IMR-90 (cell line): ENCODE data around the gene GPATCH2. TPM values are rescaled to one million over a fixed set of nuclear protein-coding genes. Genes with fewer than 3 reads are reported as not detected.

Experiments
- ATAC-seq: fragments of 200-7000 bp; cut with Tn5 transposase; 2 replicates; pipeline ENCODE4 v1.9.1; 2020; ENCODE audit warnings: low read depth, mild to moderate bottlenecking, moderate library complexity
- BruUV-seq: library from RNA; stranded (reverse); fragments of 400-500 nt; replicated peaks from 2 replicates; lab custom pipeline; 2021; lab: Mats Ljungman, UMichigan
- CTCF ChIA-PET: fragments of 300-600 bp; formaldehyde crosslinking; extraction: SDS; loops from one replicate; lab custom pipeline; 2021; ENCODE audit warnings: antibody characterized with exemption; lab: Yijun Ruan, JAX
- POLR2A ChIA-PET: fragments of 300-600 bp; sonication (Branson Sonifier 250); formaldehyde crosslinking; loops from one replicate; lab custom pipeline; 2022; ENCODE audit warnings: antibody characterized with exemption; ENCODE audit not compliant: unreplicated experiment; lab: Charles Lee
- DNase-seq: peaks from one replicate; pipeline ENCODE4 v3.0.0; 2013
- H2AFZ ChIP-seq: replicated peaks from 2 replicates; pipeline ENCODE3; 2013; ENCODE audit warnings: low read length, mild to moderate bottlenecking; ENCODE audit not compliant: poor library complexity
- H2AK5ac ChIP-seq: 2 replicates; pipeline ENCODE4 v1.6.1; 2013; ENCODE audit warnings: low read depth, low read length, inconsistent platforms
- H2AK9ac ChIP-seq: replicated peaks from 2 replicates; pipeline ENCODE3; 2013; ENCODE audit warnings: mild to moderate bottlenecking, low read depth, low read length, moderate library complexity; ENCODE audit not compliant: poor library complexity
- H2BK120ac ChIP-seq: 2 replicates; pipeline ENCODE4 v1.6.1; 2013; ENCODE audit warnings: low read depth, low read length, inconsistent platforms
- H2BK15ac ChIP-seq: 3 replicates; pipeline ENCODE4 v1.6.1; 2013; ENCODE audit warnings: low read depth, low read length, inconsistent platforms
- H2BK20ac ChIP-seq: 2 replicates; pipeline ENCODE4 v1.6.1; 2013; ENCODE audit warnings: low read depth, mild to moderate bottlenecking, inconsistent platforms, low read length, moderate library complexity
- H2BK5ac ChIP-seq: 2 replicates; pipeline ENCODE4 v1.6.1; 2013; ENCODE audit warnings: mild to moderate bottlenecking, low read depth, low read length, inconsistent platforms; ENCODE audit not compliant: poor library complexity, severe bottlenecking
- H3K14ac ChIP-seq: replicated peaks from 2 replicates; pipeline ENCODE4 v1.6.1; 2013; ENCODE audit warnings: low read depth, low read length, inconsistent platforms
- H3K18ac ChIP-seq: 2 replicates; pipeline ENCODE4 v1.6.1; 2013; ENCODE audit warnings: low read depth, low read length, control low read depth
- H3K23ac ChIP-seq: 2 replicates; pipeline ENCODE4 v1.6.1; 2013; ENCODE audit warnings: low read depth, low read length, inconsistent platforms
- H3K27ac ChIP-seq: 2 replicates; pipeline ENCODE4 v1.5.1; 2013; ENCODE audit warnings: mild to moderate bottlenecking, control low read depth, low read length; ENCODE audit not compliant: insufficient read depth
- H3K27me3 ChIP-seq: 2 replicates; pipeline ENCODE4 v1.6.1; 2013; ENCODE audit warnings: low read length; ENCODE audit not compliant: control insufficient read depth, insufficient read depth
- H3K36me3 ChIP-seq: 2 replicates; pipeline ENCODE4 v1.6.1; 2013; ENCODE audit warnings: low read length, mixed read lengths; ENCODE audit not compliant: control insufficient read depth, insufficient read depth
- H3K4ac ChIP-seq: 2 replicates; pipeline ENCODE4 v1.6.1; 2013; ENCODE audit warnings: low read depth, low read length, inconsistent platforms
- H3K4me1 ChIP-seq: 2 replicates; pipeline ENCODE4 v1.6.1; 2013; ENCODE audit warnings: low read length, mixed read lengths; ENCODE audit not compliant: control insufficient read depth, insufficient read depth
- H3K4me2 ChIP-seq: 2 replicates; pipeline ENCODE4 v1.6.1; 2013; ENCODE audit warnings: low read depth, mild to moderate bottlenecking, control low read depth, low read length, moderate library complexity
- H3K4me3 ChIP-seq: 2 replicates; pipeline ENCODE4 v1.5.1; 2013; ENCODE audit warnings: low read depth, mild to moderate bottlenecking, control low read depth, low read length, moderate library complexity; ENCODE audit not compliant: insufficient read depth
- H3K56ac ChIP-seq: 2 replicates; pipeline ENCODE4 v1.6.1; 2013; ENCODE audit warnings: low read length, inconsistent platforms; ENCODE audit not compliant: insufficient read depth; ENCODE audit errors: extremely low read depth
- H3K79me1 ChIP-seq, 2 experiments: 2 replicates each; pipeline ENCODE4 v1.6.1; 2013; ENCODE audit warnings: low read length in 2 of 2, inconsistent platforms in 1 of 2, low read depth in 1 of 2
- H3K9ac ChIP-seq: 2 replicates; pipeline ENCODE4 v1.6.1; 2013; ENCODE audit warnings: low read depth, low read length, control low read depth
- H3K9me1 ChIP-seq: 2 replicates; pipeline ENCODE4 v1.6.1; 2013; ENCODE audit warnings: low read length, inconsistent platforms; ENCODE audit not compliant: insufficient read depth
- H3K9me3 ChIP-seq: 2 replicates; pipeline ENCODE4 v1.6.1; 2013; ENCODE audit warnings: low read length; ENCODE audit not compliant: control insufficient read depth, insufficient read depth
- H4K20me1 ChIP-seq: 2 replicates; pipeline ENCODE4 v1.6.1; 2013; ENCODE audit warnings: low read length, inconsistent platforms; ENCODE audit not compliant: insufficient read depth
- H4K5ac ChIP-seq: 2 replicates; pipeline ENCODE4 v1.6.1; 2013; ENCODE audit warnings: mild to moderate bottlenecking, low read depth, low read length, control low read depth
- H4K8ac ChIP-seq, 2 experiments: 2 replicates each; pipeline ENCODE4 v1.6.1; 2013; ENCODE audit warnings: low read depth in 2 of 2, low read length in 2 of 2, control low read depth in 1 of 2, inconsistent platforms in 1 of 2
- H4K91ac ChIP-seq: 2 replicates; pipeline ENCODE4 v1.6.1; 2013; ENCODE audit warnings: low read depth, low read length, inconsistent platforms; ENCODE audit not compliant: insufficient read depth
- BHLHE40 ChIP-seq: fragments of 150-350 bp; IDR thresholded peaks from 2 replicates; pipeline ENCODE4 v1.6.1; 2016; ENCODE audit warnings: mild to moderate bottlenecking, low read depth, low read length
- CHD1 ChIP-seq: IDR thresholded peaks from 2 replicates; pipeline ENCODE4 v1.6.1; 2012; ENCODE audit warnings: low read depth, low read length, improper control_type of control experiment
- CTCF ChIP-seq: conservative IDR thresholded peaks from 2 replicates; pipeline ENCODE4 v1.5.1; 2012; ENCODE audit warnings: mild to moderate bottlenecking, low read depth, low read length, improper control_type of control experiment
- FOS ChIP-seq: fragments of 150-350 bp; IDR thresholded peaks from 2 replicates; pipeline ENCODE4 v1.6.1; 2016; ENCODE audit warnings: low read depth, low read length
- MXI1 ChIP-seq: IDR thresholded peaks from 2 replicates; pipeline ENCODE4 v1.6.1; 2012; ENCODE audit warnings: low read depth, mild to moderate bottlenecking, low read length, moderate library complexity, borderline replicate concordance
- RFX5 ChIP-seq: IDR thresholded peaks from 2 replicates; pipeline ENCODE4 v1.8.0; 2012; ENCODE audit warnings: low read depth, mild to moderate bottlenecking, low read length, moderate library complexity
- SMC3 ChIP-seq: fragments of 150-350 bp; IDR thresholded peaks from 2 replicates; pipeline ENCODE4 v1.6.1; 2016; ENCODE audit warnings: low read depth, mild to moderate bottlenecking, antibody characterized with exemption, low read length, moderate library complexity
- WGBS, 2 experiments: methylation state at CpG; one replicate each; pipeline versions ENCODE4 v1.1.5 to v1.1.7; 2013; ENCODE audit warnings: missing lambda C conversion rate in 2 of 2; ENCODE audit not compliant: insufficient read length in 1 of 2; ENCODE audit errors: extremely low coverage in 2 of 2; 5-methylcytosine and 5-hydroxymethylcytosine counted together
- dilution Hi-C: fragments of 300-500 bp; cut with HindIII; formaldehyde crosslinking; loops from one replicate; pipeline ENCODE4 v1.14.3; 2018; ENCODE audit warnings: low sequenced_read_pairs; ENCODE audit not compliant: unreplicated experiment
- in situ Hi-C: fragments of 300-500 bp; cut with MboI; formaldehyde crosslinking; loops from 3 replicates; pipeline ENCODE4 v1.14.3; 2019; ENCODE audit warnings: low sequenced_read_pairs, inconsistent platforms, mixed read lengths
- intact Hi-C: fragments of 100-400 bp; cut with micrococcal nuclease; formaldehyde crosslinking; loops from 2 replicates; pipeline ENCODE4 v1.10.0; 2022
- polyA plus RNA-seq, 3 experiments: library from polyadenylated mRNA; depleted of rRNA; stranded (reverse); fragments of >200 nt; gene quantifications; 2 replicates each; pipeline ENCODE4 v1.2.3, GENCODE V29; 2012; ENCODE audit warnings: low replicate concordance in 1 of 3
- total RNA-seq: library from RNA; depleted of rRNA; stranded (reverse); fragments of >200 nt; gene quantifications from 2 replicates; pipeline ENCODE4 v1.2.3, GENCODE V29; 2012

The GPATCH2 gene
- total and polyA plus RNA-seq, 2 of the 4 experiments (the other 2 are of a cell fraction) = 4.7 to 11.8 TPM

GRCh38 chr1:217525773-217526490, 105.0 kb downstream of the GPATCH2 start (continued):
- TF ChIP-seq BHLHE40 = no peak

GRCh38 chr1:217524787-217525520, 105.9 kb downstream of the GPATCH2 start:
- no peak overlapping the region for H3K27ac ChIP-seq
- peaks cover 12% of the 10 kb centered on the region; the same call in 1 of the 2 replicates for H3K9me1 ChIP-seq
- H3K56ac ChIP-seq = no peak overlapping the region
- H2BK15ac ChIP-seq = no peak overlapping the region
- no peak overlapping the region for H4K8ac ChIP-seq
- H3K4ac ChIP-seq = no peak overlapping the region
- H3K9ac ChIP-seq = no peak overlapping the region
- no peaks in the 10 kb centered on the region; the same call in 1 of the 2 replicates for H4K20me1 ChIP-seq
- H3K14ac ChIP-seq = no peak overlapping the region
- H3K4me1 ChIP-seq = peaks cover 7% of the 10 kb centered on the region
- H2AK9ac ChIP-seq = no peak overlapping the region
- no peak overlapping the region for H2AFZ ChIP-seq
- no peaks in the 10 kb centered on the region for H3K27me3 ChIP-seq
- H4K91ac ChIP-seq = no peak overlapping the region
- no peaks in the 10 kb centered on the region for H3K9me3 ChIP-seq
- dilution Hi-C loops = no loop called here
- H3K4me3 ChIP-seq = no peak overlapping the region
- POLR2A ChIA-PET = no interaction called here
- no peak for TF ChIP-seq CHD1
- TF ChIP-seq MXI1 = no peak
- 0 out of 2 replicates have a peak, but pooled peaks have one; percentile 7 for TF ChIP-seq FOS
- TF ChIP-seq RFX5 = no peak
- TF ChIP-seq SMC3 = no peak
- no peak for TF ChIP-seq CTCF
- no CpG with 5 or more reads among the region's 4 CpGs for WGBS, 2 experiments
- H3K79me1 ChIP-seq = peaks cover 11 to 17% of the 10 kb centered on the region in 2 experiments
- no peaks in the 10 kb centered on the region for H3K36me3 ChIP-seq
- BruUV-seq = no TSS peak
- CTCF ChIA-PET = no interaction called here
- no peak overlapping the region for H2AK5ac ChIP-seq
- intact Hi-C loops = no loop called here
- 0 out of 2 replicates have a peak overlapping the region, but pooled peaks have one; percentile 19 for H3K4me2 ChIP-seq
- ATAC-seq (peak; percentile 91), DNase-seq (peak; percentile 74)
- H3K23ac ChIP-seq = no peak overlapping the region
- no peak overlapping the region for H4K5ac ChIP-seq
- H3K18ac ChIP-seq = no peak overlapping the region
- no peak overlapping the region for H2BK120ac ChIP-seq
- in situ Hi-C loops = no loop called here
- H2BK20ac ChIP-seq = no peak overlapping the region
- H2BK5ac ChIP-seq = no peak overlapping the region
